NCI-H526 treated with DMSO at 0.1 percent for 48 hours (cell line): ENCODE results near the gene ZNF836.
"Not testable (repeated sequence)": the region's sequence is repeated elsewhere in the genome, so short reads cannot be mapped to it uniquely, and the experiment has no call there.

ENCODE experiments used
- DNase-seq: peaks from one replicate; lab custom pipeline; 2025; lab: John Stamatoyannopoulos, UW

Gene ZNF836

DNA sequence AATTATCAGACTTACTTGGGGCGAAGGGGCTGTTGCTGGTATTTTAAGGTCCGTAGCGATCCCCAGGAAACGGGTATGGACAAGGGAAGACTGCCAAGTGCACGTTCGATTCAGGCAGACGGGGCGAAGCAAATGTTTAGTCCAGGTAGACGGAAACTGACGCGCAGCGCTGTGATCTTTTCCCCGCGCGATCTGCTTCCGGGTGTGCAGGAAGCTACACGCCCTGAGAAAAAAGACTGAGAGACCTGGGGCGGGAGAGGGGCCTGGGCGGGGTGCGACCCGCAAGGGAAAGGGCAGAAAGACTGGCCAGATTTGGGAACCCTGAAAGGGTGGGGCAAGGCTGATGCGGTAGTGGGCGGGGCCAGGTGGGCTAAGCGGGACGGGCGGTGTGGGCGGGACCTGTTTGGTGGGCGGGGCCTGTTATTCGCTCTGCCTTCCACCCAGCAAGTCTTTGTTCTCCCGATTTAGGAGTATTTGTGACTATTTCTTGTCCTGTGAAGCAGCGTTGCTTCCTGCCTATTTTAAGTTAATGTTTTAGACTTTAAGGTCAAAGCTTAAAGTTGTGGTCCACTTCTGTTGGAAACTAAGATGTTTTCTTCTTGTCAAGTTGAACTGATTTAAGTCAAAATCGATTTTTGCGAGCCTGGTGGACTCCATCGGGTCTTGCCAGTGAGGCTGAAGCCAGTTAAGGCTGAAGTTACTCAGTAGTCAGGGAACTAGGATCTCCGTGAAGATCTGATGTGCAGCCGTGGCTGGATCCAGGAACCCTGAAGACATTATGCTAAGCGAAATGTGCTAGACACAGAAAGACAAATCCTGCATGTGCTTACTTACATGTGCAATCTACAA lies at the start of gene ZNF836:
ZNF836 (minus strand) TSS at position 301 of the 849 bp plus-strand sequence. CDS start 3,549 bp downstream, outside the sequence.
- DNase-seq = peak; percentile 70

DNA sequence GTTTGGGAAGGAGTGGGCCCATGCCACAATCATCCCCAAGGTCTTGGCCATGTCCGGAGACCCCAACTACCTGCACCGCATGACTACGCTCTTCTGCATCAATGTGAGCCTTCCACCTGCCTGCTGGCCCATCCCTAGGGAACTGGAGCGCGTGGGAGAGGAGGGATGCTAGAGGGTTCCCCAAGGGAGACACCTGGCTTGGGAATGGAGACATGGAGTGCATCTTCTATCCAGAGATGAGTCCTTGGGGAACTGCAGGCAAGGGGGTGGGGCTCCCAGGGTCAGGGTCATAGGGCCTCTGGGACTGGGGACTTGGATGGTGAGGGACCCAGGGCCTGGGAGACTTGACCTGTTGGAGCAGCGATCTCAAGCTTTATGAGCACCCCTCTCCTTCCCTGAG lies 49.6 kb upstream of the ZNF836 start:
- no peak for DNase-seq

DNA sequence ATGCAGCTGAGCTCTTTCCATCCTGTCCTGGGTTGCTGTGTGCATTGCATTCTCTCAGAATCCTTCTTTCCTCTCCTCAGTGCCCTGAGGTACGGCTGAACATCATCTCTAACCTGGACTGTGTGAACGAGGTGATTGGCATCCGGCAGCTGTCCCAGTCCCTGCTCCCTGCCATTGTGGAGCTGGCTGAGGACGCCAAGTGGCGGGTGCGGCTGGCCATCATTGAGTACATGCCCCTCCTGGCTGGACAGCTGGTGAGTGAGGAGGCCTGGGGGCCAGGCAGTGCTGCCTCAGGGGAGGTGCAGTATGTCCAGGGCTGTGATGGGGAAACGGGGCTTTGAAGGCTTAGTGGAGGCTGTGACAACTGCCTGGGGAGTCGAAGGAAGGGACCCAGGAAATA lies 48.2 kb upstream of the ZNF836 start:
- DNase-seq = no peak

DNA sequence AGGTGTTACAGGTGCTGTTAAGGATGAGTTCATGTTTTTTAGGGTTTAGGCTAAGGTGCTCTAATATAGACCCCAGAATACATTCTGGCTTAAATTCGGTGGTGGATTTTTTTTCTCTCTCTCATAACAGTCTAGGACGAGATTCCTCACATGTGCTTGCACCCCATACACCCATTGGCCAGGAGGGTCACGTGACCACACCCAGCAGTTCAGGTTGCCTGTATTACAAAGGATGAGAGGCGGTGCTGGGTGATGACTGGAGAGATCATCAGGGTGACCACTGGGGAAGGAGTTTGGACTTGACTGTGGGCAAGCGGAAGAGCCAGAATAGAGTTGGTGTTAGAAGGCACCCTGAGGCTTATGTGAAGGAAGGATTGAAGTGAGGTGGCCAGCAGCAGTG lies 46.2 kb upstream of the ZNF836 start:
- DNase-seq = no peak

DNA sequence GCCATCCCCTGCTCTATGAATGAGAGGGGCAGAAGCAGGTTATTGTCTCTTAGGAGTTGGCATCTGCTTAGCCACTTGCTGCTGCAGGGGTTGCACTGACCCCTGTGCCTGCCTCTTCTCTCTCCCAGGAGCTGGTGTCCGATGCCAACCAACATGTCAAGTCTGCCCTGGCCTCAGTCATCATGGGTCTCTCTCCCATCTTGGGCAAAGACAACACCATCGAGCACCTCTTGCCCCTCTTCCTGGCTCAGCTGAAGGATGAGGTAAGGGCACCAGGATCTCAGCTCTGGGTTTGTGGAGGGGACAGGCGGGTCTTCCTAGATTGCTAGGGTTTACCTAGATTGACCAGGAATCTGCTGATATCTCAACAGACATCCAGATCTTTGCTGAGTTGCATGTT lies 45.0 kb upstream of the ZNF836 start:
- DNase-seq = no peak

DNA sequence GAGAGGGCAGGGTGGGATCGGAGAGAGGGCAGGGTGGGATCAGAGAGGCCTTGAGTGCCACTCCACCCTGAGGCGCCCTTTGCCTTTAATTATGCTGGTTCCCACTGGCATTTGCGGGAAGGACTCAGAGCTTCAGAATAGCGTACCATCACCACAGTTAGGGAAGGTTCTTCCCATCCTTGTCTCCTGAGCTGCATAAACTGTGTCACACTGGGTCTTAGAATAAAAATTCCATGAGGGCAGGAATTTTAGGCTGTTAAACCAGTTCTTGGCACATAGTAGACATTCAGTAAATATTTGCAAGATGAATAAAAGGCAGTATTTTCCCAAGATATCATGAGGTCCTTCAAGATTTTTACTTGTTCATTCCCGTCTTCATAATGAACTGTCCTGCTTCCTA lies 42.8 kb upstream of the ZNF836 start:
- no peak for DNase-seq

DNA sequence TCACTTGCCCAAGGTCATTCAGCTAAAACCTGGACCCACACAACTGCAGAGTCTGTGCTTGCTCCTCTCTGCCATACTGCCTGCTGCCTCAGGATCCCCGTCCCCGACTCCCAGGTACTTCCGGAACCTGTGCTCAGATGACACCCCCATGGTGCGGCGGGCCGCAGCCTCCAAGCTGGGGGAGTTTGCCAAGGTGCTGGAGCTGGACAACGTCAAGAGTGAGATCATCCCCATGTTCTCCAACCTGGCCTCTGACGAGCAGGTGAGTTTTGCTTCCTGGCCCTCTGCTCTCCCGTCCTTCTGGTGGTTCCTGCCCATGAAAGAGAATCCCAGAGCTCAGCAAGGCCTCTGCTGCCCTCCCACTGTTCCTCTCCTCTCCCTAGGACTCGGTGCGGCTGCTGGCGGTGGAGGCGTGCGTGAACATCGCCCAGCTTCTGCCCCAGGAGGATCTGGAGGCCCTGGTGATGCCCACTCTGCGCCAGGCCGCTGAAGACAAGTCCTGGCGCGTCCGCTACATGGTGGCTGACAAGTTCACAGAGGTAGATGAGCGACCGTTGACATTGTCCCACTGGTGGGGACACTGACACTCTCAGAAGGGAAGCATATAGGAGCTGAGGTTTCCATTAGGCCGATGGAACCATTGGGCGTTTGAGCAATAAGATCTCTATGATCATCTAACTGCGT lies 41.3 kb upstream of the ZNF836 start:
- DNase-seq = no peak

DNA sequence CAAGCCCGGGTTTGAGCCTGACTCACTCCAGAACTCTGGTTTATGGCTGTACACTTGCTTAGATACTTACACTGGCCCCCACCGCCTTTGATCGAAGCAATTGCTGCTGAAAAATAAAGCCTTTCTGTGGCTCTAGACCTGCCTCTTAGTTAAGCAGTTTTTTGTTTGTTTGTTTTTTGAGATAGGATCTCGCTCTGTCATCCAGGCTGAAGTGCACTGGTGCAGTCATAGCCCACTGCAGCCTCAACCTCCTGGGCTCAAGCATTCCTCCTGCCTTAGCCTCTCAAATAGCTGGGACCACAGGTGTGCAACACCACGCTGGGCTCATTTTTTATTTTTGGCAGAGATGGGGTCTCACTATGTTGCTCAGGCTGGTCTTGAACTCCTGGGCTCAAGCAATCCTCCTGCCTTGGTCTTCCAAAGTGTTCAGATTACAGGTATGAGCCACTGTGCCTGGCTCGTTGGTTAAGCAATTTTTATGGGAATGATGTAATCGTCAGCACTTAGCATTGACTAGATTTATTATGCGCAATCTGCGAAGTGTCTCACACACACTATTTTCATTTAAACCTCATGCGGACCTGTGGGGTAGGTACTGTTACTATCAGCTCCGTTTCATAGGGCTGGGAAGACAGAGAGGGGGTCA lies 40.6 kb upstream of the ZNF836 start:
- DNase-seq = no peak

DNA sequence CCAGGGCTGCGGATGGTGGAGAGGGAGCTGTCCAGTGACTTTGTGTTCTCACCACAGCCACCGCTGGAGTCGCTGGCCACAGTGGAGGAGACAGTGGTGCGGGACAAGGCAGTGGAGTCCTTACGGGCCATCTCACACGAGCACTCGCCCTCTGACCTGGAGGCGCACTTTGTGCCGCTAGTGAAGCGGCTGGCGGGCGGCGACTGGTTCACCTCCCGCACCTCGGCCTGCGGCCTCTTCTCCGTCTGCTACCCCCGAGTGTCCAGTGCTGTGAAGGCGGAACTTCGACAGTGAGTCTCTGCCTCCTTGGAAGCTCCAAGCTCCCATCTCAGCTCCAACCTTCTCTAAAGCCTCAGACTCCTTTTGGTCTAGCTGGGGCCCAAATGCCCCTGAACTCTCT lies 39.8 kb upstream of the ZNF836 start:
- no peak for DNase-seq

DNA sequence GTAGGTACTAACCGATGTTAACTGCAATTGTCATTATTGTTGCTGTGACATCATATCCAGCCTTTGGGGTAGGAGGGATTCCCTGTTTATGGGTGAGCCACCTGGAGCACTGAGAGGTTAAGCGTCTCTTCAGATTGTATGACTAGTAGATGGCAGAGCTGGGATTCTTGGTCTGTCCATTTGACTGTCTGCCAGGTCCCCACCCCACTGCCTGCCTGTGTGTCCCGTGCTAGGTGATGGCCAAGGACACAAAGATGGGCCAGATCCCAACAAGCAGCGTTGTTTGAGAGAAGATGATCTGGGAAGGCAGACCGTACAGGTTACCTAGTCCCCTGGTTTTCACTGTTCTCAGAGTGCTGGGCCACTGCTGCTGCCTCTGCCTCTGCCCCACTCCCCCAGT lies 35.1 kb upstream of the ZNF836 start:
- no peak for DNase-seq

DNA sequence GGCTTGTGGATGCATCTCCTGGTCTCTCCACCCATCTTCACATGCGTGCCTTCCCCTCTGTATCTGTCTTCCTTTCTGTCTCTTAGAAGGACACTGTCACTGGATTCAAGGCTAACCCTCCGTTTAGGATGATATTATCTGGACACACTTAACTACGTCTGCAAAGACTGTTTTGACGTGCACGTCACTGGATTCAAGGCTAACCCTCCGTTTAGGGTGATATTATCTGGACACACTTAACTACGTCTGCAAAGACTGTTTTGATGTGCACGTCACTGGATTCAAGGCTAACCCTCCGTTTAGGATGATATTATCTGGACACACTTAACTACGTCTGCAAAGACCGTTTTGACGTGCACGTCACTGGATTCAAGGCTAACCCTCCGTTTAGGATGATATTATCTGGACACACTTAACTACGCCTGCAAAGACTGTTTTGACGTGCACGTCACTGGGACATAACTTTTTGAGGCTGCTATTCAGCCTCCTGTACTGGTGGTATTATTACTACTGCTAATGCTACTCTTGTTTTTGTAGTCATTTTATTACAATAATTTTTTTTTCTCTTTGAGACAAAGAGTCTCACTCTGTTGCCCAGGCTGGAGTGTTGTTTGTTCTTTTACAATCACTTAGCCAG lies 29.5 kb upstream of the ZNF836 start:
- not testable (repeated sequence) for DNase-seq

DNA sequence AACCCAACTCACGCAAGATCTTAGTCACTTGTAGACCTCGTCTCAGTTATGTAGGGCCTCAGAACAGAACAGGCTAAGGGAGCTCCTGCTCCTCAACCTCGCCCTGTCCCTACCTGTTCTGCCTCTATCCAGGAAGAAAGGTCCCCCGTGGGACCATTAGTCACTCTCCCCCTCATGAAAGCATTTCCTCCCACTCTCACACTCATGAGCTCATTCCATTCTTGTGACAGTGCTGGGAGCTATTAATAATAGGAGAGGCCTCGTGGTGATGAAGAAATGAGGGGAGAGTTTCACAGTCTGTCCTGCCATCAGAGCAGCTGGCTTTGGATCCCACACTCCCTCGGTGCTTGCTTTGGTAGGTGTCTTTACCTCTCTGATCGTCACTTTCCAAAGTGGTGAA lies 28.6 kb upstream of the ZNF836 start:
- DNase-seq = no peak

DNA sequence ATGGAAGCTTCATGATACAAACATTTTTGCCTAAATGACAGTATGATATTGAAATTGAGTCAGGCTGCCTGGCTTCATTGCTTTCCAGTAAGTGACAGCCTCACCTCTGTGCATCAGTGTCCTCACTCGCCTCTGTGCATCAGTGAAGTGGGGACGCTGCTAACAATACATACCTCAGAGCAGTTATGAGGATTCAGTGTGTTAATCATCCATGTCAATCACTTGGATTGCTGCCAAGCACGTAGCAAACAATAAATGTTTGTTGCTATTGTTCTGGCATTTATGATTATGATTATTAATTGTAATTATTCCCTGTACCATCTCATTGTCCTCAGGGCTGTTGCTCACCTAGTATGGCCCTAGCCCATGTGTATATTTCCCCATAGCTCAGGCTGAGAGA lies 27.3 kb upstream of the ZNF836 start:
- no peak for DNase-seq

DNA sequence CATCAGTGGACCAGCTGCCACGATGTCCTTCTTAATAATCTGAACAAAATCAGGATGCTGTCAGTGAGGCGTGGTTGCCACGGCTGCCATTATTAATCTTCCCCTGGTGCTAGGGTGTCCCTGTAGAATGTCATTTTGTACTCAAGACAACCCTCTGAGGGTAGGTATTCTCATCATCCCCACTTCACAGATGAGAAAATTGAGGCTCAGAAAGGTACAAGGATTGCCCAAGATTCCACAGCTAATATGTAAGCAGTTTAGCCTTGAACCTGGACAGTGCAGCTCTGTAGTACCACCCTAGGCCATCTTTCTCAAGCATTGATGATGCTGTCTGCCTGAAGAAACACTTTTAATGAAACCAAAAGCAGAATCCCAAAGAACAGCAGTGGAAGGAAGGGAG lies 26.5 kb upstream of the ZNF836 start:
- DNase-seq = no peak

DNA sequence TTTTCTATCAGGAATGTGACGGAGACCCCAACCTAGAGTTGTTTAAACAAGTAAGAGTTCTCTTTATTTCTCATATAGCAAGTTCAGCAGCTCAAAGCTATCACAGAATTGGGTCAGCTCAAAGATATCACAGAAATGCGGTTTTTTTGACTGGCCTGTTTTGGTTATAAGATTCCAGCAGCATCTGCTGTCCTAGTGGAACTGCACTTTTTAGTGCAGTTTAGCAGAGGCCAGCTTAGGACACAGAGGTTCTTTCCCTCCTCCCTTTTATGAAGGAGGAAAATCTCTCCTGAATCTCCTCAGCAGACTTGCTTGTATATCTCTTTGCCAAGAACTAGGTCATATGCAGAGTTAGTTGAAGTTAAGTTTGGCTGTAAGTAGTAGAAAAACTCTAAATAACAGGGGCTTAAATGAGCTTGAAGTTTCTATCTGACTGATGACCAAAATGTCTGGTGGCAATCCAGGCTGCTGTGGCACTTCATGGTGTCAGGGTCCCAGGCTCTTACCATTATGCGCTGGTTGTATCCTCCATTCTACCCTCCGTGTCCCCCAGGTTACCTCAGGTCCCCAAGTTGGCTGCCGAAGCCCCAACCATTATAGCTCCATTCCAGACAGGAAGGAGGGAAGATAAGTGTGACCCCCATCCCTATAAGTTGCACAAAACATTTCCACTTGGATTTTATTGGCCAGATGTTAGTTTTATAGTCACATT lies 25.0 kb upstream of the ZNF836 start:
- no peak for DNase-seq

DNA sequence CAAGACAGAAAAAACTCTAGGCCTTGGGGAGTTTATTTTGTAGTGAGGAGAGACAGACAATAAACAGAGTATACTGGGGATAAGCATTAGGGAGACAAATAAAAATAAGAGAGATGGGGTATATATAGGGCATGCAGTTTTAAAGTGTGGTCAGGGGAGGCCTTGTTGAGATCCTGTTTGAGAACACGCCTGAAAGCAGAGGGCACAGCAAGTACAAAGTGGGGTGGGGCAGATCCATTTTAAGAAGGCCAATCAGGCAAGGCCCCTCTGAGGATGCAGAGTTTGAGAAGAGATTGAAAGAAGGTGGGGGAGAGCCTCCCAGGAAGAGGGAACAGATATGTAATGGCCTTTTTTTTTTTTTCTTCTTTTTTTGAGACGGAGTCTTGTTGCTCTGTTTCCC lies 20.5 kb upstream of the ZNF836 start:
- DNase-seq = no peak

DNA sequence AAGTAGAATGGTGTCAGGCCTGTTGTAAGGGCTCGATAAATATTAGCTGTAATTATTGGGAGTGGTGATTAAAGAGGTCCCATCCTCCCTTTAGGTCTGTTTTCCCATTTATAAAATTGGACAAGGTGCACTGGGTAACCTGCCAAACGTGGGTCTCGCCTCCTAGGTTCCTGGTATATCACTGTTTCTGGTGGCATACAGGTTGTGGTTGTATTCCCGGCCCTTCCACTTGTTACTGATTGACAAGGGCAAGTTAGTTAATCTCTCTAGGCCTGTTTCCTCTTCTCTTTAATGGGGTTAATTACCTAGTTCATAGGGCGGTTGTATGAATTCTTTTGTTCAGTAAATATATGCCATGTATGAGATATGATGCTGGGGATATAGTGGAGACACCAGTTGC lies 20.0 kb upstream of the ZNF836 start:
- no peak for DNase-seq

DNA sequence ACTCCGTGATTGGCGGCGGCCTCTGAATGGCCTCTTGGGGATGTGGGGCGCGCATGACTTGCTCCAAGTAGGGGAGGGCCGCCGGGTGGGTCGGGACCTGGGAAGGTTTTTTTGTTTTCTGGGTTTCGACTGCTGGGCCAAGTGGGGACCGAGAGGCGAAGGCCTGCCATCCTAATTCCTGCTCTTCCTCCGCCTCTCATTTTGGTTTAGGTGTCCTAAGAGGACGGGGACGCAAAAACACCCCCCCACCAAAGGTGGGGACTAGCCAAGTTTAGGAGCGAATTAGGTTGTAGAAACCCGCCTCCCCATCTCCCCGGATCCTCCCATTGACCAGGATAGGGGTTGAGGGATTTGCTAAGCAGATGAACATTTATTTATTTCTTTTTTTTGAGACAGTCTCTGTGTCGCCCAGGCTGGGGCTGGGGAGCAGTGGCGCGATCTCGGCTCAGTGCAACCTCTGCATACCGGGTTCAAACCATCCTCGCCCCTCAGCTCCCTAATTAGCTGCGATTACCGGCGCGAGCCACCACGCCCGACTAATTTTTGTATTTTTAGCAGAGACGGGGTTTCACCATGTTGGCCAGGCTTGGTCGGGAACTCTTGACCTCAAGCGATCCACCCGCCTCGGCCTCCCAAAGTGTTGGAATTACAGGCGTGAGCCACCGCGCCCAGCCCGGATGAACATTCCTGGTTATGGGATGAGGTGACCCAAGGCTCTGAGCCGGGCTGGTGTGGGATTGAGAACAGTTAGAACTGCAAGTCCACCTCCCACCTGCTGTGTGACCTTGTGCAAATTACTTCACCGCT lies 19.3 kb upstream of the ZNF836 start:
- no peak for DNase-seq

DNA sequence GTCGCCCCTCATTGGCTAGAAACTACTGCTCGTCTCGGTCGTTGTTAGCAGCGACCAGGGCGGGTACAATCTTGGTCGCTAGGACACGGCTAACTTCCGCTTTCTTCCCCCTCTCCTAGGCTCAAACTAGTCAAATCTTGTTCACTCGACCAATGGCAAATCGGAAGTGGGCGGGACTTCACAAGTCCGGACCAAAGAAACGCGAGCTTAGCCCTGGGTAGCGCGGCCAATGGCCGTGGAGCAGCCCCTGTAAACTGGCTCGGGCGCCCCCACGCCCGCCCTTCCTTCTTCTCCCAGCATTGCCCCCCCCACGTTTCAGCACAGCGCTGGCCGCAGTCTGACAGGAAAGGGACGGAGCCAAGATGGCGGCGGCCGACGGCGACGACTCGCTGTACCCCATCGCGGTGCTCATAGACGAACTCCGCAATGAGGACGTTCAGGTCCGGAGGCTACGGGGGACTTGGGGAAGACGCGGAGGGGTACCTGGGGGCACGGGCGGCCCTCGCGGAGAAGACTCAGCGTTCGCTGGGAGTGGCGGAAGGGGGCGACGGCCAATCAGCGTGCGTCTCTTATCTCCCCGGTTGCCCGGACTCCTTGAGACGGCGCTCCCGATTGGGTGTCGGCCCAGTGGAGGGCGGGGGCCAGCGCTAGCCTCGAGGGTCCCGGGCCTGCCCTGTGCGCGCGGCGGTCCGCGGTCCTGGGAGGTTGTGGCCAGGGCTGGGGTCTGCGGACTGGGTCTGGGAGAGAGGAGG lies 18.5 kb upstream of the ZNF836 start, which contains the start of gene PPP2R1A:
PPP2R1A (plus strand) TSS at position 318 of the 752 bp plus-strand sequence; CDS start at position 363, 45 bp downstream.
- DNase-seq = peak; percentile 100
